HepG2 (cell line): Measurements from ENCODE around the gene MYCBPAP. TPM values are rescaled to one million over a fixed set of nuclear protein-coding genes. Genes with fewer than 3 reads are reported as not detected.
A peak's percentile ranks its signal among the peaks of the same experiment; 100 is the strongest.

Experiments used
- EEA1 ChIP-seq: sonication (generic); formaldehyde crosslinking; IDR thresholded peaks from 2 replicates; pipeline ENCODE4 v1.5.1; 2020; ENCODE audit warnings: mild to moderate bottlenecking, missing genetic modification reagents, borderline replicate concordance
- FOSL1 ChIP-seq: sonication (generic); formaldehyde crosslinking; IDR thresholded peaks from 2 replicates; pipeline ENCODE4 v1.9.0; 2021; ENCODE audit warnings: missing genetic modification reagents, borderline replicate concordance
- GABPB1 ChIP-seq: IDR thresholded peaks from 2 replicates; pipeline ENCODE4 v1.6.1; 2016; ENCODE audit warnings: mild to moderate bottlenecking, missing genetic modification reagents, moderate library complexity, missing compliant biosample characterization
- HNF4G ChIP-seq, 2 experiments: sonication (generic) in 1 of 2; formaldehyde crosslinking in 1 of 2; IDR thresholded peaks; 2 replicates each; pipeline versions ENCODE4 v1.4.0 to v1.6.1; 2011 to 2020; ENCODE audit warnings: borderline replicate concordance in 2 of 2, low read depth in 2 of 2, mild to moderate bottlenecking in 2 of 2, low read length in 1 of 2, missing genetic modification reagents in 1 of 2, moderate library complexity in 1 of 2
- KAT8 ChIP-seq: IDR thresholded peaks from 2 replicates; pipeline ENCODE4 v1.6.1; 2016; ENCODE audit warnings: missing genetic modification reagents, missing compliant biosample characterization
- MZF1 ChIP-seq: sonication (generic); formaldehyde crosslinking; IDR thresholded peaks from 2 replicates; pipeline ENCODE4 v1.8.1; 2023; ENCODE audit warnings: mild to moderate bottlenecking, missing genetic modification reagents, borderline replicate concordance
- ONECUT2 ChIP-seq: sonication (generic); formaldehyde crosslinking; IDR thresholded peaks from 2 replicates; pipeline ENCODE4 v1.4.0; 2020; ENCODE audit warnings: missing genetic modification reagents
- PHF5A ChIP-seq: IDR thresholded peaks from one replicate; pipeline ENCODE4 v1.6.1; 2018; ENCODE audit warnings: low read depth, missing genetic modification reagents; ENCODE audit not compliant: unreplicated experiment
- RBFOX2 ChIP-seq: fragments of 200-400 bp; formaldehyde crosslinking; IDR thresholded peaks from 2 replicates; pipeline ENCODE4 v1.6.1; 2017; ENCODE audit warnings: low read depth, mild to moderate bottlenecking, low read length
- SP140L ChIP-seq: sonication (generic); formaldehyde crosslinking; IDR thresholded peaks from 2 replicates; pipeline ENCODE4 v1.4.0; 2020; ENCODE audit warnings: missing genetic modification reagents, borderline replicate concordance
- ZFY ChIP-seq: sonication (generic); formaldehyde crosslinking; IDR thresholded peaks from 2 replicates; pipeline ENCODE4 v1.4.0; 2020; ENCODE audit warnings: missing genetic modification reagents
- ZNF331 ChIP-seq: sonication (generic); formaldehyde crosslinking; IDR thresholded peaks from 2 replicates; pipeline ENCODE4 v1.4.0; 2020; ENCODE audit warnings: missing genetic modification reagents
- ZNF460 ChIP-seq: sonication (generic); formaldehyde crosslinking; IDR thresholded peaks from 2 replicates; pipeline ENCODE4 v1.5.1; 2020; ENCODE audit warnings: missing genetic modification reagents, mild to moderate bottlenecking, borderline replicate concordance
- ZNF737 ChIP-seq: sonication (generic); formaldehyde crosslinking; IDR thresholded peaks from 2 replicates; pipeline ENCODE4 v1.5.0; 2020; ENCODE audit warnings: missing genetic modification reagents, mild to moderate bottlenecking, borderline replicate concordance
- ZNF747 ChIP-seq: sonication (generic); formaldehyde crosslinking; IDR thresholded peaks from 2 replicates; pipeline ENCODE4 v1.8.1; 2023; ENCODE audit warnings: missing genetic modification reagents, mild to moderate bottlenecking, borderline replicate concordance
- ZNF772 ChIP-seq: sonication (generic); formaldehyde crosslinking; IDR thresholded peaks from 2 replicates; pipeline ENCODE4 v1.5.0; 2020; ENCODE audit warnings: mild to moderate bottlenecking, missing genetic modification reagents
- polyA plus RNA-seq, 8 experiments: library from polyadenylated mRNA; depleted of rRNA in 3 of 8; stranded (reverse) in 7 of 8; unstranded in 1 of 8; fragments of >200 nt; fragmentation: Illumina TruSeq in 4 of 8; extraction: Trizol in 4 of 8; gene quantifications; 2 replicates each; pipeline versions ENCODE4 v1.2.1 to v1.2.3, GENCODE V29; 2011 to 2016; ENCODE audit warnings: low read depth in 4 of 8, missing spikeins in 1 of 8, mixed read lengths in 1 of 8; ENCODE audit not compliant: insufficient read depth in 1 of 8
- total RNA-seq, 5 experiments: library from RNA; depleted of rRNA; stranded (reverse); fragments of >200 nt; fragmentation: Illumina TruSeq; extraction: Trizol; gene quantifications; 2 replicates each; pipeline ENCODE4 v1.2.3, GENCODE V29; 2016; ENCODE audit warnings: low read depth in 1 of 5
- TF ChIP-seq, protein P1 (sequence below): sonication (generic); formaldehyde crosslinking; IDR thresholded peaks from 2 replicates; pipeline ENCODE4 v1.5.1; 2020; ENCODE audit warnings: mild to moderate bottlenecking, moderate library complexity, missing genetic modification reagents
- TF ChIP-seq, protein P2 (sequence below): sonication (generic); formaldehyde crosslinking; IDR thresholded peaks from 2 replicates; pipeline ENCODE4 v1.4.0; 2020; ENCODE audit warnings: mild to moderate bottlenecking, missing genetic modification reagents
- TF ChIP-seq, protein P3 (sequence below): sonication (generic); formaldehyde crosslinking; IDR thresholded peaks from 2 replicates; pipeline ENCODE4 v1.5.0; 2020; ENCODE audit warnings: missing genetic modification reagents
- TF ChIP-seq, protein P4 (sequence below): sonication (generic); formaldehyde crosslinking; IDR thresholded peaks from 2 replicates; pipeline ENCODE4 v1.5.0; 2020; ENCODE audit warnings: missing genetic modification reagents, mild to moderate bottlenecking, borderline replicate concordance
- TF ChIP-seq, protein P5 (sequence below): sonication (generic); formaldehyde crosslinking; IDR thresholded peaks from 2 replicates; pipeline ENCODE4 v1.5.1; 2020; ENCODE audit warnings: mild to moderate bottlenecking, missing genetic modification reagents, moderate library complexity

Gene MYCBPAP
- total and polyA plus RNA-seq, 2 of the 13 experiments (the other 11 are each of a cell fraction or from before 2014, with no cell fraction given): 0.22 to 0.24 TPM

DNA sequence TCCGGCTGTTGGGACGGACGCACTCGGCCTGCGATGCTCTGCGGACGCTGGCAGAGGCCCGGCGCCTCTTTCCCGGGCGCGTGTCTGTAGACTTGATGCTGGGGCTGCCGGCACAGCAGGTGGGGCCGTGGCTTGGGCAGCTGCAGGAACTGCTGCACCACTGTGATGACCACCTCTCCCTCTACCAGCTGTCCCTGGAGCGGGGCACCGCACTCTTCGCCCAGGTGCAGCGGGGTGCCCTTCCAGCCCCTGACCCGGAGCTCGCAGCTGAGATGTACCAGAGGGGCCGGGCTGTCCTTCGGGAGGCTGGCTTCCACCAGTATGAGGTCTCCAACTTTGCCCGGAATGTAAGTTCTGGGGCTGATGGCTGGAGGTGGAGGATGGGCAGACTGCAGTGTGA, 26.1 kb upstream of the MYCBPAP start (continued):
- 0 out of 2 replicates have a peak, but pooled peaks have one; percentile 36 for TF ChIP-seq EEA1
- TF ChIP-seq, protein P1, sequence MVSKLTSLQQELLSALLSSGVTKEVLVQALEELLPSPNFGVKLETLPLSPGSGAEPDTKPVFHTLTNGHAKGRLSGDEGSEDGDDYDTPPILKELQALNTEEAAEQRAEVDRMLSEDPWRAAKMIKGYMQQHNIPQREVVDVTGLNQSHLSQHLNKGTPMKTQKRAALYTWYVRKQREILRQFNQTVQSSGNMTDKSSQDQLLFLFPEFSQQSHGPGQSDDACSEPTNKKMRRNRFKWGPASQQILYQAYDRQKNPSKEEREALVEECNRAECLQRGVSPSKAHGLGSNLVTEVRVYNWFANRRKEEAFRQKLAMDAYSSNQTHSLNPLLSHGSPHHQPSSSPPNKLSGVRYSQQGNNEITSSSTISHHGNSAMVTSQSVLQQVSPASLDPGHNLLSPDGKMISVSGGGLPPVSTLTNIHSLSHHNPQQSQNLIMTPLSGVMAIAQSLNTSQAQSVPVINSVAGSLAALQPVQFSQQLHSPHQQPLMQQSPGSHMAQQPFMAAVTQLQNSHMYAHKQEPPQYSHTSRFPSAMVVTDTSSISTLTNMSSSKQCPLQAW (CRISPR knock-in tag): no peak
- TF ChIP-seq ZNF747 (CRISPR knock-in tag): no peak
- no peak for TF ChIP-seq ZNF331 (CRISPR knock-in tag)
- TF ChIP-seq HNF4G (IDR thresholded peaks at IDR 0.05; ENCODE audit: borderline replicate concordance, low read depth, low read length): no peak
- no peak for TF ChIP-seq HNF4G (CRISPR knock-in tag; IDR thresholded peaks at IDR 0.05; ENCODE audit: borderline replicate concordance, low read depth)
- no peak for TF ChIP-seq ZFY (CRISPR knock-in tag)
- no peak for TF ChIP-seq FOSL1 (CRISPR knock-in tag)
- TF ChIP-seq KAT8 (CRISPR knock-in tag): no peak
- TF ChIP-seq, protein P2, sequence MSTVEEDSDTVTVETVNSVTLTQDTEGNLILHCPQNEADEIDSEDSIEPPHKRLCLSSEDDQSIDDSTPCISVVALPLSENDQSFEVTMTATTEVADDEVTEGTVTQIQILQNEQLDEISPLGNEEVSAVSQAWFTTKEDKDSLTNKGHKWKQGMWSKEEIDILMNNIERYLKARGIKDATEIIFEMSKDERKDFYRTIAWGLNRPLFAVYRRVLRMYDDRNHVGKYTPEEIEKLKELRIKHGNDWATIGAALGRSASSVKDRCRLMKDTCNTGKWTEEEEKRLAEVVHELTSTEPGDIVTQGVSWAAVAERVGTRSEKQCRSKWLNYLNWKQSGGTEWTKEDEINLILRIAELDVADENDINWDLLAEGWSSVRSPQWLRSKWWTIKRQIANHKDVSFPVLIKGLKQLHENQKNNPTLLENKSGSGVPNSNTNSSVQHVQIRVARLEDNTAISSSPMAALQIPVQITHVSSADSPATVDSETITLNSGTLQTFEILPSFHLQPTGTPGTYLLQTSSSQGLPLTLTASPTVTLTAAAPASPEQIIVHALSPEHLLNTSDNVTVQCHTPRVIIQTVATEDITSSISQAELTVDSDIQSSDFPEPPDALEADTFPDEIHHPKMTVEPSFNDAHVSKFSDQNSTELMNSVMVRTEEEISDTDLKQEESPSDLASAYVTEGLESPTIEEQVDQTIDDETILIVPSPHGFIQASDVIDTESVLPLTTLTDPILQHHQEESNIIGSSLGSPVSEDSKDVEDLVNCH (CRISPR knock-in tag): no peak
- no peak for TF ChIP-seq ONECUT2
- no peak; the same call in 1 of the 2 replicates for TF ChIP-seq GABPB1
- TF ChIP-seq SP140L (CRISPR knock-in tag): no peak
- peak; percentile 62; the same call in 1 of the 2 replicates for TF ChIP-seq ZNF772 (CRISPR knock-in tag)
- TF ChIP-seq, protein P3, sequence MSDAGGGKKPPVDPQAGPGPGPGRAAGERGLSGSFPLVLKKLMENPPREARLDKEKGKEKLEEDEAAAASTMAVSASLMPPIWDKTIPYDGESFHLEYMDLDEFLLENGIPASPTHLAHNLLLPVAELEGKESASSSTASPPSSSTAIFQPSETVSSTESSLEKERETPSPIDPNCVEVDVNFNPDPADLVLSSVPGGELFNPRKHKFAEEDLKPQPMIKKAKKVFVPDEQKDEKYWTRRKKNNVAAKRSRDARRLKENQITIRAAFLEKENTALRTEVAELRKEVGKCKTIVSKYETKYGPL (CRISPR knock-in tag): no peak
- no peak for TF ChIP-seq ZNF460
- TF ChIP-seq, protein P4, sequence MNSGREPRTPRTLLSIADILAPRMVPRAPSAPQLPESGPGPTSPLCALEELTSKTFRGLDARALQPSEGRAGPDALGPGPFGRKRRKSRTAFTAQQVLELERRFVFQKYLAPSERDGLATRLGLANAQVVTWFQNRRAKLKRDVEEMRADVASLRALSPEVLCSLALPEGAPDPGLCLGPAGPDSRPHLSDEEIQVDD (CRISPR knock-in tag): peak; percentile 57; the same call in 1 of the 2 replicates
- no peak for TF ChIP-seq MZF1 (CRISPR knock-in tag)
- TF ChIP-seq ZNF737 (CRISPR knock-in tag): no peak
- TF ChIP-seq, protein P5, sequence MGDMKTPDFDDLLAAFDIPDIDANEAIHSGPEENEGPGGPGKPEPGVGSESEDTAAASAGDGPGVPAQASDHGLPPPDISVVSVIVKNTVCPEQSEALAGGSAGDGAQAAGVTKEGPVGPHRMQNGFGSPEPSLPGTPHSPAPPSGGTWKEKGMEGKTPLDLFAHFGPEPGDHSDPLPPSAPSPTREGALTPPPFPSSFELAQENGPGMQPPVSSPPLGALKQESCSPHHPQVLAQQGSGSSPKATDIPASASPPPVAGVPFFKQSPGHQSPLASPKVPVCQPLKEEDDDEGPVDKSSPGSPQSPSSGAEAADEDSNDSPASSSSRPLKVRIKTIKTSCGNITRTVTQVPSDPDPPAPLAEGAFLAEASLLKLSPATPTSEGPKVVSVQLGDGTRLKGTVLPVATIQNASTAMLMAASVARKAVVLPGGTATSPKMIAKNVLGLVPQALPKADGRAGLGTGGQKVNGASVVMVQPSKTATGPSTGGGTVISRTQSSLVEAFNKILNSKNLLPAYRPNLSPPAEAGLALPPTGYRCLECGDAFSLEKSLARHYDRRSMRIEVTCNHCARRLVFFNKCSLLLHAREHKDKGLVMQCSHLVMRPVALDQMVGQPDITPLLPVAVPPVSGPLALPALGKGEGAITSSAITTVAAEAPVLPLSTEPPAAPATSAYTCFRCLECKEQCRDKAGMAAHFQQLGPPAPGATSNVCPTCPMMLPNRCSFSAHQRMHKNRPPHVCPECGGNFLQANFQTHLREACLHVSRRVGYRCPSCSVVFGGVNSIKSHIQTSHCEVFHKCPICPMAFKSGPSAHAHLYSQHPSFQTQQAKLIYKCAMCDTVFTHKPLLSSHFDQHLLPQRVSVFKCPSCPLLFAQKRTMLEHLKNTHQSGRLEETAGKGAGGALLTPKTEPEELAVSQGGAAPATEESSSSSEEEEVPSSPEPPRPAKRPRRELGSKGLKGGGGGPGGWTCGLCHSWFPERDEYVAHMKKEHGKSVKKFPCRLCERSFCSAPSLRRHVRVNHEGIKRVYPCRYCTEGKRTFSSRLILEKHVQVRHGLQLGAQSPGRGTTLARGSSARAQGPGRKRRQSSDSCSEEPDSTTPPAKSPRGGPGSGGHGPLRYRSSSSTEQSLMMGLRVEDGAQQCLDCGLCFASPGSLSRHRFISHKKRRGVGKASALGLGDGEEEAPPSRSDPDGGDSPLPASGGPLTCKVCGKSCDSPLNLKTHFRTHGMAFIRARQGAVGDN (CRISPR knock-in tag): peak; percentile 48; the same call in 1 of the 2 replicates
- TF ChIP-seq RBFOX2: peak; percentile 30; the same call in 1 of the 2 replicates
- TF ChIP-seq PHF5A (CRISPR knock-in tag): no peak
